Uterus (tissue), 2 donors: ENCODE measurements around the gene EVPLL.
"Not testable (repeated sequence)": the region's sequence is repeated elsewhere in the genome, so short reads cannot be mapped to it uniquely, and the experiment has no call there.

Experiments used
- POLR2A ChIP-seq, 2 donors: fragments of 450-650 bp; IDR thresholded peaks; one replicate each; pipeline ENCODE4 v1.6.1; 2016; ENCODE audit warnings: antibody characterized with exemption in 2 of 2, mild to moderate bottlenecking in 1 of 2, moderate library complexity in 1 of 2
- TF ChIP-seq, protein P1 (sequence below), 4 experiments: fragments of 200-600 bp in 2 of 4; fragments of 450-650 bp in 2 of 4; sonication (generic) in 2 of 4; IDR thresholded peaks; one replicate each; pipeline ENCODE4 v1.5.1; 2016 to 2019; ENCODE audit warnings: antibody characterized with exemption in 4 of 4, mild to moderate bottlenecking in 2 of 4, moderate library complexity in 1 of 4

DNA sequence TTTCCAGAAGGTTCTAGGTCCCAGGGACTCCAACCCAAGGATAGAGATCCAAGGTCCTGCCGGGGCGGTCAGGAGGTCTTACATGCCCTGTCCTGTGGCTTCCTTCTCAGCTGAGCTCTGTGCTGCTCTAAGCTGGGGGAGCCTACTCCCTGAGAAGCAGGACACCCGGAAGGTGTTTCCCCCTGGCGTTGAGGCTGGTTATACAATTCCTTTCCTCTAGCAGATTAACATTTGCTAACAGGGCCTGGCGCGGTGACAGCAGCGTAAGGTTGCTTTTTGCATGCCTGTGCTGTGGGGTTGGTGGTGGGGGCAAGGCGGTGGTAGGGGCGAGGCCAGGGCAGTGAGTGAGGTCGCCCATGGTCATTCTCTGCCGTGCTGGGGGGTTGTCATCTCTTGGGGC lies 43.9 kb downstream of the EVPLL start:
- TF ChIP-seq, protein P1, sequence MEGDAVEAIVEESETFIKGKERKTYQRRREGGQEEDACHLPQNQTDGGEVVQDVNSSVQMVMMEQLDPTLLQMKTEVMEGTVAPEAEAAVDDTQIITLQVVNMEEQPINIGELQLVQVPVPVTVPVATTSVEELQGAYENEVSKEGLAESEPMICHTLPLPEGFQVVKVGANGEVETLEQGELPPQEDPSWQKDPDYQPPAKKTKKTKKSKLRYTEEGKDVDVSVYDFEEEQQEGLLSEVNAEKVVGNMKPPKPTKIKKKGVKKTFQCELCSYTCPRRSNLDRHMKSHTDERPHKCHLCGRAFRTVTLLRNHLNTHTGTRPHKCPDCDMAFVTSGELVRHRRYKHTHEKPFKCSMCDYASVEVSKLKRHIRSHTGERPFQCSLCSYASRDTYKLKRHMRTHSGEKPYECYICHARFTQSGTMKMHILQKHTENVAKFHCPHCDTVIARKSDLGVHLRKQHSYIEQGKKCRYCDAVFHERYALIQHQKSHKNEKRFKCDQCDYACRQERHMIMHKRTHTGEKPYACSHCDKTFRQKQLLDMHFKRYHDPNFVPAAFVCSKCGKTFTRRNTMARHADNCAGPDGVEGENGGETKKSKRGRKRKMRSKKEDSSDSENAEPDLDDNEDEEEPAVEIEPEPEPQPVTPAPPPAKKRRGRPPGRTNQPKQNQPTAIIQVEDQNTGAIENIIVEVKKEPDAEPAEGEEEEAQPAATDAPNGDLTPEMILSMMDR (IDR thresholded peaks at IDR 0.05): not testable (repeated sequence)
- TF ChIP-seq POLR2A (IDR thresholded peaks at IDR 0.05): not testable (repeated sequence)
